Lower lobe of right lung (tissue), 2 donors: ENCODE data around the gene FRMD4A. TPM values are rescaled to one million over a fixed set of nuclear protein-coding genes. Genes with fewer than 3 reads are reported as not detected.

ENCODE experiments used
- ATAC-seq, 2 donors: fragments of 200-7000 bp; cut with Tn5 transposase; one replicate each; pipeline ENCODE4 v1.9.1; 2020 to 2022; ENCODE audit warnings: mild to moderate bottlenecking in 2 of 2, moderate library complexity in 2 of 2
- DNase-seq: peaks from one replicate; pipeline ENCODE4 v3.0.0-alpha.2; 2020
- H3K27ac ChIP-seq: fragments of 200-600 bp; one replicate; pipeline ENCODE4 v1.8.0; 2022
- H3K27me3 ChIP-seq: fragments of 200-600 bp; one replicate; pipeline ENCODE4 v1.8.0; 2022; ENCODE audit warnings: low read depth
- H3K36me3 ChIP-seq: fragments of 200-600 bp; one replicate; pipeline ENCODE4 v1.8.0; 2022; ENCODE audit warnings: mild to moderate bottlenecking
- H3K4me1 ChIP-seq: fragments of 200-600 bp; one replicate; pipeline ENCODE4 v1.8.0; 2022
- H3K4me3 ChIP-seq: fragments of 200-600 bp; one replicate; pipeline ENCODE4 v1.8.0; 2022; ENCODE audit warnings: mild to moderate bottlenecking
- H3K9me3 ChIP-seq: fragments of 200-600 bp; one replicate; pipeline ENCODE4 v1.8.0; 2022
- intact Hi-C: fragments of 100-400 bp; cut with DNase I; formaldehyde crosslinking; loops from one replicate; pipeline ENCODE4 v1.11.0; 2022
- total RNA-seq: library from RNA; stranded (reverse); fragmentation: NEBNext Ultra II Directional; extraction: Animal tissue kit (Norgen Biotek cat#: 25700); gene quantifications from one replicate; pipeline ENCODE4 v1.2.1, GENCODE V29; 2021
- TF ChIP-seq, protein P1 (sequence below): fragments of 200-600 bp; IDR thresholded peaks from one replicate; pipeline ENCODE4 v1.8.0; 2022; ENCODE audit warnings: antibody characterized with exemption, mild to moderate bottlenecking
- donor health status: DM: no; HTN: yes; CAD: no; lungs with severe emphysema.

The FRMD4A gene
- total RNA-seq, 1 donor from 2014 or later, result 64.8 TPM

GRCh38 chr10:14003517-14004184 is 327.1 kb downstream of the FRMD4A start:
- DNase-seq (no peak), ATAC-seq (no peak)
- Histone ChIP-seq H3K4me3 (no peak overlapping the region), H3K4me1 (peaks cover 14% of the 10 kb centered on the region), H3K27ac (no peak overlapping the region), H3K27me3 (no peaks in the 10 kb centered on the region), H3K9me3 (no peaks in the 10 kb centered on the region), H3K36me3 (no peaks in the 10 kb centered on the region)
- TF ChIP-seq, protein P1, sequence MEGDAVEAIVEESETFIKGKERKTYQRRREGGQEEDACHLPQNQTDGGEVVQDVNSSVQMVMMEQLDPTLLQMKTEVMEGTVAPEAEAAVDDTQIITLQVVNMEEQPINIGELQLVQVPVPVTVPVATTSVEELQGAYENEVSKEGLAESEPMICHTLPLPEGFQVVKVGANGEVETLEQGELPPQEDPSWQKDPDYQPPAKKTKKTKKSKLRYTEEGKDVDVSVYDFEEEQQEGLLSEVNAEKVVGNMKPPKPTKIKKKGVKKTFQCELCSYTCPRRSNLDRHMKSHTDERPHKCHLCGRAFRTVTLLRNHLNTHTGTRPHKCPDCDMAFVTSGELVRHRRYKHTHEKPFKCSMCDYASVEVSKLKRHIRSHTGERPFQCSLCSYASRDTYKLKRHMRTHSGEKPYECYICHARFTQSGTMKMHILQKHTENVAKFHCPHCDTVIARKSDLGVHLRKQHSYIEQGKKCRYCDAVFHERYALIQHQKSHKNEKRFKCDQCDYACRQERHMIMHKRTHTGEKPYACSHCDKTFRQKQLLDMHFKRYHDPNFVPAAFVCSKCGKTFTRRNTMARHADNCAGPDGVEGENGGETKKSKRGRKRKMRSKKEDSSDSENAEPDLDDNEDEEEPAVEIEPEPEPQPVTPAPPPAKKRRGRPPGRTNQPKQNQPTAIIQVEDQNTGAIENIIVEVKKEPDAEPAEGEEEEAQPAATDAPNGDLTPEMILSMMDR, result no peak
- intact Hi-C loops, result no loop called here

GRCh38 chr10:14001298-14002040 is 329.3 kb downstream of the FRMD4A start:
- no peaks in the 10 kb centered on the region for H3K36me3 ChIP-seq
- ATAC-seq (no peak), DNase-seq (no peak)
- no peaks in the 10 kb centered on the region for H3K27me3 ChIP-seq
- no peak overlapping the region for H3K27ac ChIP-seq
- intact Hi-C loops, result no loop called here
- no peaks in the 10 kb centered on the region for H3K4me1 ChIP-seq
- no peak overlapping the region for H3K4me3 ChIP-seq
- H3K9me3 ChIP-seq, result no peaks in the 10 kb centered on the region
- TF ChIP-seq, protein P1, result no peak

GRCh38 chr10:13998163-13998835 is 332.4 kb downstream of the FRMD4A start:
- Histone ChIP-seq H3K27ac (no peak overlapping the region), H3K4me3 (no peak overlapping the region), H3K9me3 (no peaks in the 10 kb centered on the region), H3K27me3 (no peaks in the 10 kb centered on the region), H3K4me1 (peaks cover 5% of the 10 kb centered on the region), H3K36me3 (no peaks in the 10 kb centered on the region)
- ATAC-seq (no peak), DNase-seq (no peak)
- TF ChIP-seq, protein P1, result no peak
- intact Hi-C loops, result no loop called here

DNA sequence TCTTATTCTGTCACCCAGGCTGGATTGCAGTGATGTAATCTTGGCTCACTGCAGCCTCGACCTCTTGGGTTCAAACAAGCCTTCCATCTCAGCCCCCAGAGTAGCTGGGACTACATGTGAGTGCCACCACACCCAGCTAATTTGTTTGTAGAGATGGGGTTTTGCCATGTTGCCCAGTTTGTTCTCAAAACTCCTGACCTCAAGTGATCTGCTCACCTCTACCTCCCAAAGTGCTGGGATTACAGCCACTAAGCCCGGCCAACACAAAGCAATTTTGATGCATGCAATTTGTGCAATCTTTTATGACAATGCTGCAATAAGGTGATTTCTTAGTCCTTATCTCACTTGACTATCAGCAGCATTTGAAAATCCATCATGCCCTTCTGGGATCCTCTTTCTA is 333.1 kb downstream of the FRMD4A start:
- Histone ChIP-seq H3K9me3 (no peaks in the 10 kb centered on the region), H3K36me3 (no peaks in the 10 kb centered on the region), H3K27ac (no peak overlapping the region), H3K4me1 (peaks cover 11% of the 10 kb centered on the region), H3K27me3 (no peaks in the 10 kb centered on the region), H3K4me3 (no peak overlapping the region)
- no peak for DNase-seq
- ATAC-seq, result no peak
- TF ChIP-seq, protein P1, result no peak
- intact Hi-C loops, result no loop called here

GRCh38 chr10:13994932-13995331 is 335.8 kb downstream of the FRMD4A start:
- no peaks in the 10 kb centered on the region for H3K27me3 ChIP-seq
- ATAC-seq (no peak), DNase-seq (no peak)
- no peaks in the 10 kb centered on the region for H3K9me3 ChIP-seq
- H3K4me3 ChIP-seq, result no peak overlapping the region
- intact Hi-C loops, result no loop called here
- no peak overlapping the region for H3K27ac ChIP-seq
- peaks cover 36% of the 10 kb centered on the region for H3K4me1 ChIP-seq
- no peaks in the 10 kb centered on the region for H3K36me3 ChIP-seq
- TF ChIP-seq, protein P1, result no peak
